Heart right ventricle (tissue), 16 donors: Measurements from ENCODE around the gene MRRF. TPM values are rescaled to one million over a fixed set of nuclear protein-coding genes. Genes with fewer than 3 reads are reported as not detected.

Experiments used
- ATAC-seq, 8 donors: fragments of 200-7000 bp; cut with Tn5 transposase; one replicate each; pipeline ENCODE4 v1.9.1; 2020; ENCODE audit warnings: mild to moderate bottlenecking in 8 of 8, moderate library complexity in 8 of 8, moderate number of reproducible peaks in 1 of 8
- DNase-seq, 2 donors: peaks; one replicate each; pipeline ENCODE4 v3.0.0-alpha.2; 2020
- H3K27ac ChIP-seq, 10 donors: fragments of 200-600 bp; sonication (generic) in 2 of 10; one replicate each; pipeline versions ENCODE4 v1.5.0 to v1.8.0; 2020 to 2022; ENCODE audit warnings: mild to moderate bottlenecking in 3 of 10
- H3K27me3 ChIP-seq, 7 donors: fragments of 200-600 bp; one replicate each; pipeline ENCODE4 v1.8.0; 2021 to 2022; ENCODE audit warnings: mild to moderate bottlenecking in 2 of 7
- H3K36me3 ChIP-seq, 9 donors: fragments of 200-600 bp; sonication (generic) in 1 of 9; one replicate each; pipeline versions ENCODE4 v1.5.0 to v1.8.0; 2020 to 2022; ENCODE audit warnings: mild to moderate bottlenecking in 2 of 9
- H3K4me1 ChIP-seq, 9 donors: fragments of 200-600 bp; sonication (generic) in 1 of 9; one replicate each; pipeline versions ENCODE4 v1.5.0 to v1.8.0; 2020 to 2022; ENCODE audit warnings: mild to moderate bottlenecking in 4 of 9
- H3K4me3 ChIP-seq, 10 donors: fragments of 200-600 bp; sonication (generic) in 2 of 10; one replicate each; pipeline versions ENCODE4 v1.5.0 to v1.8.0; 2020 to 2022; ENCODE audit warnings: mild to moderate bottlenecking in 7 of 10, moderate library complexity in 2 of 10
- H3K9me3 ChIP-seq, 11 donors: fragments of 200-600 bp in 10 of 11; sonication (generic) in 2 of 11; one replicate each; pipeline versions ENCODE4 v1.5.0 to v1.8.0; 2013 to 2022; ENCODE audit warnings: mild to moderate bottlenecking in 2 of 11, control low read depth in 1 of 11, moderate library complexity in 1 of 11
- WGBS, 2 donors: extraction: QIAGEN DNeasy Blood & Tissue Kit; methylation state at CpG; one replicate each; pipeline ENCODE4 v1.1.7; 2013; ENCODE audit warnings: inconsistent platforms in 1 of 2; 5-methylcytosine and 5-hydroxymethylcytosine counted together
- intact Hi-C, 10 donors: fragments of 100-400 bp; cut with DNase I; formaldehyde crosslinking; loops; one replicate each; pipeline versions ENCODE4 v1.11.1 to v1.14.2; 2022
- polyA plus RNA-seq, 2 donors: library from polyadenylated mRNA; stranded (reverse); fragments of 200-250 nt; gene quantifications; one replicate each; pipeline ENCODE4 v1.2.3, GENCODE V29; 2013
- total RNA-seq, 10 donors: library from RNA; stranded (reverse); fragmentation: NEBNext Ultra II Directional in 3 of 10; extraction: Animal tissue kit (Norgen Biotek cat#: 25700) in 3 of 10; gene quantifications; one replicate each; pipeline versions ENCODE4 v1.2.1 to v1.2.4, GENCODE V29; 2021 to 2023
- TF ChIP-seq, protein P1 (sequence below), 9 donors: fragments of 200-600 bp; sonication (generic) in 2 of 9; IDR thresholded peaks; one replicate each; pipeline versions ENCODE4 v1.5.0 to v1.8.0; 2021 to 2022; ENCODE audit warnings: antibody characterized with exemption in 9 of 9, mild to moderate bottlenecking in 5 of 9, moderate library complexity in 1 of 9
- donor health status: Arrhythmogenic right ventricular cardiomyopathy.
- donor health status: ischemic (EF 13 %, LVEDD 7.1; RV severe dilation, severe dysfunction).
- donor health status: healthy with polysubstance abuse.
- donor health status: DM: no; HTN: yes; CAD: no.
- donor health status: DM: no; HTN: no; CAD: no.
- donor health status: ischemic (EF 25% LVEDD 6.9; RV normal size, moderate dysfunction).
- donor health status: ischemic (EF 25% LVEDD 5.7; RV mildly dilated, moderate dysfunction).
- donor health status: healthy.
- donor health status: DM: yes; HTN: yes; CAD: no.
- donor health status: Ischemic cardiomyopathy.
- donor health status: ischemic (EF 35%, LVEDD 5.7; RV mildly dilated, moderate dysfunction).
- donor health status: nonischemic (EF 11% LVEDD 7.7; RV severe dilation, severe dysfunction).
- donor health status: DM: yes; HTN: yes; CAD: no.
- donor health status: PGD.
- donor health status: ischemic (EF 29% LVEDD 5.4; RV normal size, mild dysfunction).
- donor health status: nonischemic (EF 23%, LVEDD 6.1; RV moderate dilation, normal function).

The MRRF gene
- total and polyA plus RNA-seq, 12 donors = 30.3 to 45.9 (median 37.8) TPM

GRCh38 chr9:122263699-122264349 is 858 bp upstream of the MRRF start:
- Histone ChIP-seq H3K4me1 (peaks cover 5 to 80% (median 52%) of the 10 kb centered on the region in 9 donors), H3K27me3 (no peaks in the 10 kb centered on the region), H3K27ac (peak overlapping the region; percentile 46 to 98 (median 94)), H3K36me3 (peaks cover 0 to 35% (median 3%) of the 10 kb centered on the region in 9 donors), H3K4me3 (peak overlapping the region; percentile 38 to 87 (median 68)), H3K9me3 (no peaks in the 10 kb centered on the region)
- no peak for DNase-seq
- intact Hi-C loops = loop anchor here in 6 of 10 donors (5.0 to 10.0 kb wide), 8 partner anchors 43 to 139 kb away; partner anchors contain the start of genes MORN5 (in 2 of the 6) and NDUFA8 (in 2 of the 6)
- WGBS, 2 donors = 10 to 11% methylated on average over 13 of the region's 13 CpGs
- TF ChIP-seq, protein P1, sequence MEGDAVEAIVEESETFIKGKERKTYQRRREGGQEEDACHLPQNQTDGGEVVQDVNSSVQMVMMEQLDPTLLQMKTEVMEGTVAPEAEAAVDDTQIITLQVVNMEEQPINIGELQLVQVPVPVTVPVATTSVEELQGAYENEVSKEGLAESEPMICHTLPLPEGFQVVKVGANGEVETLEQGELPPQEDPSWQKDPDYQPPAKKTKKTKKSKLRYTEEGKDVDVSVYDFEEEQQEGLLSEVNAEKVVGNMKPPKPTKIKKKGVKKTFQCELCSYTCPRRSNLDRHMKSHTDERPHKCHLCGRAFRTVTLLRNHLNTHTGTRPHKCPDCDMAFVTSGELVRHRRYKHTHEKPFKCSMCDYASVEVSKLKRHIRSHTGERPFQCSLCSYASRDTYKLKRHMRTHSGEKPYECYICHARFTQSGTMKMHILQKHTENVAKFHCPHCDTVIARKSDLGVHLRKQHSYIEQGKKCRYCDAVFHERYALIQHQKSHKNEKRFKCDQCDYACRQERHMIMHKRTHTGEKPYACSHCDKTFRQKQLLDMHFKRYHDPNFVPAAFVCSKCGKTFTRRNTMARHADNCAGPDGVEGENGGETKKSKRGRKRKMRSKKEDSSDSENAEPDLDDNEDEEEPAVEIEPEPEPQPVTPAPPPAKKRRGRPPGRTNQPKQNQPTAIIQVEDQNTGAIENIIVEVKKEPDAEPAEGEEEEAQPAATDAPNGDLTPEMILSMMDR (IDR thresholded peaks at IDR 0.05) = no peak
- peak in 6 of 8 donors; percentile 29 to 56 (median 38) for ATAC-seq

- peaks cover 0 to 20% (median 3%) of the 10 kb centered on the region in 9 donors for H3K36me3 ChIP-seq
- H3K4me3 ChIP-seq = peak overlapping the region; percentile 38 to 87 (median 68)
- peaks cover 5 to 70% (median 52%) of the 10 kb centered on the region in 9 donors for H3K4me1 ChIP-seq
- 8 to 10% methylated on average over 17 of the region's 17 CpGs for WGBS, 2 donors
- H3K27me3 ChIP-seq = no peaks in the 10 kb centered on the region
- no peaks in the 10 kb centered on the region for H3K9me3 ChIP-seq
- peak in 7 of 8 donors; percentile 13 to 36 (median 20) for ATAC-seq
- intact Hi-C loops = loop anchor here in 5 of 10 donors (10.0 kb wide), 5 partner anchors 79 to 141 kb away; partner anchors contain the start of genes MORN5 (in 2 of the 5) and NDUFA8 (in 2 of the 5)
- TF ChIP-seq, protein P1 (IDR thresholded peaks at IDR 0.05) = peak in 3 of 9 donors; percentile 8 to 17 (median 9)
- no peak for DNase-seq
- peak overlapping the region; percentile 46 to 98 (median 94) for H3K27ac ChIP-seq
Observed at GRCh38 chr9:122265149-122265915, 650 bp downstream of the MRRF start.

GRCh38 chr9:122268041-122268814 is 3.5 kb downstream of the MRRF start:
- ATAC-seq (no peak), DNase-seq (no peak)
- Histone ChIP-seq H3K27ac (peak overlapping the region in 6 of 10 donors; percentile 18 to 42 (median 27)), H3K4me1 (peaks cover 0 to 41% (median 28%) of the 10 kb centered on the region in 9 donors), H3K4me3 (no peak overlapping the region), H3K9me3 (no peaks in the 10 kb centered on the region), H3K36me3 (peaks cover 0 to 27% (median 6%) of the 10 kb centered on the region in 9 donors), H3K27me3 (no peaks in the 10 kb centered on the region)
- 62 to 65% methylated on average over 6 of the region's 6 CpGs for WGBS, 2 donors
- TF ChIP-seq, protein P1 (IDR thresholded peaks at IDR 0.05) = no peak
- intact Hi-C loops = loop anchor here in 5 of 10 donors (10.0 kb wide), 5 partner anchors 77 to 143 kb away; partner anchors contain the start of genes MORN5 (in 2 of the 5) and NDUFA8 (in 2 of the 5)
